GM13976 (cell line): Measurements from ENCODE around the gene COX17.

Experiments
- DNase-seq: peaks from one replicate; pipeline ENCODE4 v3.0.0; 2012; ENCODE audit warnings: low spot score
- in situ Hi-C: fragments of 300-500 bp; cut with MboI; formaldehyde crosslinking; loops from one replicate; pipeline ENCODE4 v1.12.0; 2022; ENCODE audit warnings: low sequenced_read_pairs, mixed read lengths, inconsistent platforms; ENCODE audit not compliant: unreplicated experiment
- TF ChIP-seq, protein P1 (sequence below): IDR thresholded peaks from 2 replicates; pipeline ENCODE4 v1.5.1; 2012; ENCODE audit warnings: borderline replicate concordance, mild to moderate bottlenecking; ENCODE audit not compliant: insufficient read depth; ENCODE audit errors: extremely low read depth, missing control alignments, control extremely low read depth

Gene COX17

DNA sequence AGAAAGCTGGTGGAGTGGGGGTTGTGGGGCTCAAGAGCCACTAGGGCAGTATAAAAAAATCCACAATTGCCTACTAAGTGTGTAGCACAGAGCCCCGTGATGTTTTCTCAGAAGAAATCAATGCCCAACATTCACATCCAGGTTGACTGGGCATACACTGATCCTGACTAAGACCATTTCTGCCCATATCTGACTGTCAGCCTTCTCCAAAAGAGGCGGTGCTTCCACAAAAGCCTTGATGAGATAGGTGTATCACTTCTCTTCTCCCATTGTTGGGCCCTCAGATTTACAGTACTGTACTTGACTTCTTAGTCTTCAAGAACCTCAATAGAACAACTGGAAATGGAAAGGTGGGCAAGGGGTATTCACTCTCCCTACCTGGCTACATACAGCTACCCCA lies 18.2 kb downstream of the COX17 start:
- in situ Hi-C loops, result no loop called here
- no peak for DNase-seq
- TF ChIP-seq, protein P1, sequence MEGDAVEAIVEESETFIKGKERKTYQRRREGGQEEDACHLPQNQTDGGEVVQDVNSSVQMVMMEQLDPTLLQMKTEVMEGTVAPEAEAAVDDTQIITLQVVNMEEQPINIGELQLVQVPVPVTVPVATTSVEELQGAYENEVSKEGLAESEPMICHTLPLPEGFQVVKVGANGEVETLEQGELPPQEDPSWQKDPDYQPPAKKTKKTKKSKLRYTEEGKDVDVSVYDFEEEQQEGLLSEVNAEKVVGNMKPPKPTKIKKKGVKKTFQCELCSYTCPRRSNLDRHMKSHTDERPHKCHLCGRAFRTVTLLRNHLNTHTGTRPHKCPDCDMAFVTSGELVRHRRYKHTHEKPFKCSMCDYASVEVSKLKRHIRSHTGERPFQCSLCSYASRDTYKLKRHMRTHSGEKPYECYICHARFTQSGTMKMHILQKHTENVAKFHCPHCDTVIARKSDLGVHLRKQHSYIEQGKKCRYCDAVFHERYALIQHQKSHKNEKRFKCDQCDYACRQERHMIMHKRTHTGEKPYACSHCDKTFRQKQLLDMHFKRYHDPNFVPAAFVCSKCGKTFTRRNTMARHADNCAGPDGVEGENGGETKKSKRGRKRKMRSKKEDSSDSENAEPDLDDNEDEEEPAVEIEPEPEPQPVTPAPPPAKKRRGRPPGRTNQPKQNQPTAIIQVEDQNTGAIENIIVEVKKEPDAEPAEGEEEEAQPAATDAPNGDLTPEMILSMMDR, result no peak

DNA sequence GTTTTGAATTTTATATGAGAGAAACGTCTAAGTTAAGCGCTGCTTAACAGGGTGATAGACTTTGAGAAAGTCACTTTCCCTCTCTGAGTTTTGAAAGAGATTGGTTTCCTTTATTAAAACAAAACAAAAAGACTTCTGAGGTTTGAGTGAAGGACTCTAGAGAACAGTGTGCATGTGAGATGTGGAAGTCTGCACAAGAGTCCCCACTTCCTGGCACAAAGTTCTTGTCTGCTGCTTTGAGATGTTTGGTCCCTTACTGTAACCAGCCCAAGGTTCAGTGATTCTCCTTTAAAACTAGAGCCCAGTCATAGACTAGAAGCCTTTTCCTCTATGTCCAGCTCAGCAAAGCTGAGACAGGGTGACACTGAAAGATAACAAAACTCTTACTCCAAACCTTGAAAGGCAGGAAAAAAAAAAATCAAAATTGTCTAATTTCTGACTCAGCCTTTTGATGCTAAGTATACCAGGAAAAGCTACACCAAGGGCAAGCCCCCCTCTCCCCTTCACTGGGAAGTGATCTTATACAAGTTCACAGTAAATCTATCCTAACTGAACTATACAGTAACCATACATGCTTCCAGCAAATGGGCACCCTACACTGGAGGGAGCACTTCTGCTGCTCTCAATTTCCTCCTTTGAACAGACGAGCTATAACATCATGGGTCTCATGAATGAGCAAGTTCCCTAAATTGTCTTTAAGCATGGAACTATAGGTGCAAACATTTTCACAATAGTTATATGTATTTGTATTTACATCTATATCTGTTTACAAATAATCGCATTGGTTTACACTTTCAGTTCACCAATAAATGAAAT lies 19.1 kb downstream of the COX17 start:
- in situ Hi-C loops, result no loop called here
- DNase-seq, result no peak
- TF ChIP-seq, protein P1, result no peak

DNA sequence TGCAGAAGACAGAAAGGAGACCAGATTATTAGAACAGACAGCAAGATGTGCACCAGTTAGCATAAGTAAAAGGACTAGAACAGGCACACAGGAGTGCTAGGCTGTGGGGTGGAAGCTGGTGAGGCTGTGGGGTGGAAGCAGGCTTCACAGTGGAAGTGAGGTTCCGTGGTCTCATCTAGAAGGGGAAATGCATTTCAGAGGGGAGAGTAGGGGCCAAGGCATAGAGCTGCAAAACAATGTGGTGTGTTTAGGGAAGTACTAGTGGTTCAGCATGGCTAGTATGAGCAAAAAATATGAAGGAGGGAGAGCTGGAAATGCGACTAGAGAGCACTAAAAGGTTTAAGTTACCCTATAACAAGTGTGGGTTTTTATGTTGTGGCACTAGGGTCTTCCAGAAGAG lies 23.3 kb downstream of the COX17 start:
- in situ Hi-C loops, result no loop called here
- no peak for DNase-seq

DNA sequence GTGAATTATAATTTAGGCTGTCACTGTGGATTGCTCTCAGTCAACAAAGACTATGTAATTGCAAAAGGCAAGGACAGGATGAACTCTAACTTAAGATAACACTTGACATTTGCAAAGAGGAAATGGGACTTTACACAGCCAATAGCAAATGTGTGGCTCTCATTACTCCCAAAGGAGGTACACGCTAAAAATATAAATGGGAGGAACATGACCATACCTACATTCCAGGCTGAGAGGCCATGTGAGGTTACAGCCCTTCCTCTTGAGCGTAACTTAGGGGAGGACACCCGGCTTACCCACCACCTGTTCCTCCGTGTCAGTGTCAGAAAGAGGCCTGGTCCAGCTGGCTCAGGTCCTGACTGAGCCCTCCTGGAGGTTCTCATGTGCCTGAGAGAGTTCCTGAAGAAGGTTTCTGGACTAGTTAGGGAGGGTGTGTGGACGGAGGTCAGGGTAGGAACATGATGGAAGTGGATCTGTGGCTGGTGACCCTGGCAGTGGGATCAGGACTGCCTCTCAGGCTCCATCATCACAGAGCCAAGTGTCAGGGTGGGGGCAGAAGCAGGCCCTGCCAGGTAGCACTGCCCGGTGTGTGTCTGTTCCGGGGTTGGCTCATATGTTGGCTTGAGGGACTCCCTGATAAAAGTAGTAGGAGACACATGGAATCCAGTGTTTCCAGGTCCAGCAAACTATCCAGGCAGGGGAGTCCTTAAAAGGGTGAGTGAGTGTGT lies 24.7 kb downstream of the COX17 start:
- TF ChIP-seq, protein P1, result no peak
- in situ Hi-C loops, result no loop called here
- no peak for DNase-seq

More for the DNA sequence above, 23.3 kb downstream of the COX17 start:
- TF ChIP-seq, protein P1, result no peak

DNA sequence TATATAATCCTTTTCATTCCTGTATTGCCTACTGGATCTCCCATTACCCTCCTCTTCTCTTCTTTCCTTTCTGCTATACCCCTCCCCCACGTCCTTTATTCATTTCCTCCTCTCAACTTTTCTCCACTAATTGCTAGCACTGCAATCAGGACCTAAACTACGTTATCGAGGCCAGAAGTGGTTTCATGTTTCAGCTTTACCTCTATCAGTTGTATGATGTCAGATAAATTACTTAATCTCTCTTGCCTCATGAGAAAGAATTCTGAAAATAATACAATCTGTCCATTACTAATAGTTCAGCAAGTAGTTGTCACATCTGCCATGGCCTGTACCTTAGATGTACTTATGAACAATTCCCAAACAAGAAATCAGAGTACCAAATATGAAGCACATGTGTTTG lies 27.4 kb downstream of the COX17 start:
- DNase-seq, result no peak
- TF ChIP-seq, protein P1, result no peak
- in situ Hi-C loops, result no loop called here

DNA sequence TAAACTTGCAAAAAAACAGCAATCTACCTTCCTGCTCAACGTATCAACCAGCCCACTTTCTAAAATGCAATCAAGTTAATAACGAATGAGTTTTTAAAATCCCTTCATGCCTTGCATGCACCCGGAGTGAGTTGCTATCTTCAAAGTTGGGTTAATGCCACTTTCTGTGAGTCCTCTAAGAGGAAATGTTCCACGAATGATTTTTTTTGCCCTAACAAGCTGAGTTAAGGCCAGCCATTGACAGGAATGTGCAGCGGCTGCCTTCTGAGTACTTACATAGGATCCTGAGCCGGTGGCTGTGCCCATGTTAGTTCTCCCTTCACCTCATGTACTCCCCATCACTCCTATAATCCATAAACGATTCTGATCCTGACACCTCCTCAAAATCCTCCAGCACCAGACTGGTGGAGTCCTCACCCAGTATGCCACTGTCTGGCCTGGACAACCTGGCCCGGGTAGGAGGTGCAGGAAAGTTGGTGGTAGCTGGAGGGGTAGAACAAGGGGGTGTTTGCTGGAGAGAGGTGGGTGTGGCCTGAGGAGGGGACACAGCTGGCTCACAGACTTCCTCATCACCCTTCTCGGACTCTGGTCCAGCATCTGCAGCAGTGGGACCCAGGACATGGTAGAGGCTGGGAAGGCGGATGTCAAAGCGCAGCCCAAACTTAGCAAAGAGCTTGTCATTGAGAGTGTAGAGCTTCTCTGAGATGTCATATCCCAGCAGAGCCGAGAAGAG lies 29.2 kb downstream of the COX17 start:
- DNase-seq, result no peak
- TF ChIP-seq, protein P1, result no peak
- in situ Hi-C loops, result no loop called here
